Anterior cingulate cortex (tissue), 58 donors: Measurements from ENCODE around the gene RSL24D1.
A peak's percentile ranks its signal among the peaks of the same experiment; 100 is the strongest.

ENCODE experiments used
- DNase-seq, 58 donors: peaks; one replicate each; lab custom pipeline; 2025; lab: John Stamatoyannopoulos, UW

Gene RSL24D1

GRCh38 chr15:55196458-55197361, at the start of gene RSL24D1:
Gene RSL24D1, minus strand, starts transcription at chr15:55196941. Its CDS starts 51 bp downstream, at chr15:55196890.
- DNase-seq: peak; percentile 76 to 98 (median 94)

GRCh38 chr15:55245059-55245458, 48.3 kb upstream of the RSL24D1 start:
- DNase-seq: no peak

- no peak for DNase-seq
Measured at GRCh38 chr15:55241891-55242290, 45.1 kb upstream of the RSL24D1 start.

- DNase-seq: no peak
Measured at GRCh38 chr15:55241186-55241585, 44.4 kb upstream of the RSL24D1 start.

- no peak for DNase-seq
Measured at GRCh38 chr15:55240125-55240760, 43.5 kb upstream of the RSL24D1 start.

- no peak for DNase-seq
Measured at GRCh38 chr15:55239440-55240124, 42.8 kb upstream of the RSL24D1 start.

- no peak for DNase-seq
Measured at GRCh38 chr15:55238877-55239276, 42.1 kb upstream of the RSL24D1 start.

- DNase-seq: no peak
Measured at GRCh38 chr15:55237219-55238130, 40.7 kb upstream of the RSL24D1 start.

- no peak for DNase-seq
Measured at GRCh38 chr15:55235546-55236036, 38.9 kb upstream of the RSL24D1 start.

- DNase-seq: no peak
Measured at GRCh38 chr15:55234800-55235104, 38.0 kb upstream of the RSL24D1 start.

GRCh38 chr15:55234104-55234799, 37.5 kb upstream of the RSL24D1 start:
- no peak for DNase-seq

GRCh38 chr15:55231455-55231854, 34.7 kb upstream of the RSL24D1 start:
- no peak for DNase-seq

GRCh38 chr15:55230953-55231352, 34.2 kb upstream of the RSL24D1 start:
- no peak for DNase-seq

GRCh38 chr15:55230051-55230670, 33.4 kb upstream of the RSL24D1 start:
- no peak for DNase-seq

- DNase-seq: no peak
Measured at GRCh38 chr15:55226127-55226526, 29.4 kb upstream of the RSL24D1 start.

GRCh38 chr15:55224892-55225291, 28.2 kb upstream of the RSL24D1 start:
- DNase-seq: no peak

- DNase-seq: no peak
Measured at GRCh38 chr15:55222588-55222987, 25.8 kb upstream of the RSL24D1 start.

GRCh38 chr15:55221090-55222011, 24.6 kb upstream of the RSL24D1 start:
- DNase-seq: peak in 1 of 58 donors; percentile 22
